Activated CD8-positive, alpha-beta T cell treated with anti-CD3 and anti-CD28 coated beads for 36 hours (primary cell): Measurements from ENCODE around the gene ATP6V0A4. TPM values are rescaled to one million over a fixed set of nuclear protein-coding genes. Genes with fewer than 3 reads are reported as not detected.
"Not testable (repeated sequence)": the region's sequence is repeated elsewhere in the genome, so short reads cannot be mapped to it uniquely, and the experiment has no call there.

Source experiments
- ATAC-seq: fragments of 200-7000 bp; cut with Tn5 transposase; one replicate; pipeline ENCODE4 v1.10.0; 2021; ENCODE audit warnings: mild to moderate bottlenecking, moderate library complexity
- CTCF ChIA-PET: fragments of 350-600 bp; sonication (Branson Sonifier 250); formaldehyde crosslinking; loops from one replicate; lab custom pipeline; 2021; ENCODE audit warnings: antibody characterized with exemption; lab: Charles Lee
- POLR2A ChIA-PET: fragments of 350-600 bp; sonication (Branson Sonifier 250); formaldehyde crosslinking; loops from one replicate; lab custom pipeline; 2021; ENCODE audit warnings: antibody characterized with exemption; lab: Charles Lee
- DNase-seq: peaks from one replicate; pipeline ENCODE4 v3.0.0-alpha.2; 2020
- H3K27ac Mint-ChIP-seq: one replicate; pipeline ENCODE4 v1.8.0; 2021; ENCODE audit warnings: mild to moderate bottlenecking, mixed read lengths
- H3K27me3 Mint-ChIP-seq: one replicate; pipeline ENCODE4 v1.8.0; 2021; ENCODE audit warnings: mixed read lengths
- H3K36me3 Mint-ChIP-seq: one replicate; pipeline ENCODE4 v1.8.0; 2021; ENCODE audit warnings: low read depth, mixed read lengths
- H3K4me1 Mint-ChIP-seq: one replicate; pipeline ENCODE4 v1.8.0; 2021; ENCODE audit warnings: low read depth, mixed read lengths
- H3K4me3 Mint-ChIP-seq: one replicate; pipeline ENCODE4 v1.8.0; 2021; ENCODE audit warnings: mild to moderate bottlenecking, moderate library complexity, mixed read lengths
- H3K9me3 Mint-ChIP-seq: one replicate; pipeline ENCODE4 v1.8.0; 2021; ENCODE audit warnings: mixed read lengths
- CTCF ChIP-seq: fragments of 200-600 bp; IDR thresholded peaks from one replicate; pipeline ENCODE4 v1.8.0; 2022; ENCODE audit warnings: antibody characterized with exemption, mild to moderate bottlenecking
- intact Hi-C: fragments of 100-400 bp; cut with micrococcal nuclease; formaldehyde crosslinking; loops from one replicate; pipeline ENCODE4 v1.10.0; 2022
- total RNA-seq, 2 experiments: library from RNA; stranded (reverse); gene quantifications; one replicate each; pipeline ENCODE4 v1.2.3, GENCODE V29; 2021

The ATP6V0A4 gene
- total RNA-seq, 2 experiments from 2014 or later = not detected

- no peak overlapping the region for H3K27ac Mint-ChIP-seq
- peaks cover 9% of the 10 kb centered on the region for H3K4me1 Mint-ChIP-seq
- CTCF ChIA-PET = interaction anchor here (0.6 to 2.2 kb wide), 59 partner anchors 9 to 839 kb away, joined by 3 to 22 read pairs (median 4); partner anchors contain the start of gene CREB3L2
- H3K9me3 Mint-ChIP-seq = peaks cover 2% of the 10 kb centered on the region
- intact Hi-C loops = loop anchor here (2.0 to 5.0 kb wide), 2 partner anchors 286 to 578 kb away; no protein-coding TSS in a partner anchor
- no peak overlapping the region for H3K4me3 Mint-ChIP-seq
- POLR2A ChIA-PET = no interaction called here
- H3K36me3 Mint-ChIP-seq = no peaks in the 10 kb centered on the region
- TF ChIP-seq CTCF = peak; percentile 85
- DNase-seq (peak; percentile 94), ATAC-seq (peak; percentile 99)
- no peaks in the 10 kb centered on the region for H3K27me3 Mint-ChIP-seq
Measured at GRCh38 chr7:138738551-138739335, 59.3 kb downstream of the ATP6V0A4 start.

GRCh38 chr7:138738114-138738513, 59.9 kb downstream of the ATP6V0A4 start:
- DNase-seq (no peak), ATAC-seq (no peak)
- intact Hi-C loops = loop anchor here (2.0 to 5.0 kb wide), 2 partner anchors 286 to 577 kb away; no protein-coding TSS in a partner anchor
- H3K4me1 Mint-ChIP-seq = peaks cover 9% of the 10 kb centered on the region
- H3K27ac Mint-ChIP-seq = no peak overlapping the region
- CTCF ChIA-PET = interaction anchor here (0.6 to 2.2 kb wide), 47 partner anchors 8 to 838 kb away, joined by 3 to 22 read pairs (median 4); partner anchors contain the start of gene CREB3L2
- H3K4me3 Mint-ChIP-seq = no peak overlapping the region
- H3K27me3 Mint-ChIP-seq = no peaks in the 10 kb centered on the region
- no peak for TF ChIP-seq CTCF
- H3K9me3 Mint-ChIP-seq = peaks cover 2% of the 10 kb centered on the region
- H3K36me3 Mint-ChIP-seq = no peaks in the 10 kb centered on the region
- POLR2A ChIA-PET = no interaction called here

- TF ChIP-seq CTCF = no peak
- ChIA-PET POLR2A (no interaction called here), CTCF (interaction anchor here (0.8 kb wide), 1 partner anchor 286 kb away, joined by 3 read pairs; no protein-coding TSS in a partner anchor)
- Mint-ChIP-seq H3K4me1 (peaks cover 9% of the 10 kb centered on the region), H3K9me3 (peaks cover 2% of the 10 kb centered on the region), H3K4me3 (no peak overlapping the region), H3K27me3 (no peaks in the 10 kb centered on the region), H3K36me3 (no peaks in the 10 kb centered on the region), H3K27ac (no peak overlapping the region)
- no peak for DNase-seq
- ATAC-seq = no peak
- intact Hi-C loops = loop anchor here (5.0 kb wide), 1 partner anchor 283 kb away; no protein-coding TSS in a partner anchor
Measured at GRCh38 chr7:138735399-138735798, 62.6 kb downstream of the ATP6V0A4 start.

GRCh38 chr7:138731733-138732132, 66.3 kb downstream of the ATP6V0A4 start:
- H3K9me3 Mint-ChIP-seq, ATAC-seq, H3K4me1 Mint-ChIP-seq, intact Hi-C loops, H3K36me3 Mint-ChIP-seq, H3K27me3 Mint-ChIP-seq, H3K27ac Mint-ChIP-seq, DNase-seq, CTCF ChIA-PET, H3K4me3 Mint-ChIP-seq: not testable (repeated sequence)
- POLR2A ChIA-PET = interaction anchor here (0.6 kb wide), 1 partner anchor 127 kb away, joined by 4 read pairs; no protein-coding TSS in a partner anchor

GRCh38 chr7:138729444-138729843, 68.6 kb downstream of the ATP6V0A4 start:
- POLR2A ChIA-PET = no interaction called here

More at GRCh38 chr7:138729444-138729843, 68.6 kb downstream of the ATP6V0A4 start:
- no peak for ATAC-seq
- TF ChIP-seq CTCF = no peak
- CTCF ChIA-PET = interaction anchor here (2.1 kb wide), 1 partner anchor 9 kb away, joined by 11 read pairs; no protein-coding TSS in a partner anchor
- H3K36me3 Mint-ChIP-seq = no peaks in the 10 kb centered on the region
- no peaks in the 10 kb centered on the region for H3K9me3 Mint-ChIP-seq
- intact Hi-C loops = no loop called here
- H3K4me3 Mint-ChIP-seq = no peak overlapping the region
- H3K4me1 Mint-ChIP-seq = no peaks in the 10 kb centered on the region
- H3K27me3 Mint-ChIP-seq = no peaks in the 10 kb centered on the region
- no peak for DNase-seq
- H3K27ac Mint-ChIP-seq = no peak overlapping the region
